Epithelial cell of proximal tubule (primary cell): ENCODE data around the gene GUCA2B. TPM values are rescaled to one million over a fixed set of nuclear protein-coding genes. Genes with fewer than 3 reads are reported as not detected.

Experiments used
- DNase-seq: peaks from one replicate; pipeline ENCODE4 v3.0.0-alpha.2; 2011; ENCODE audit warnings: low read depth
- H3K4me3 ChIP-seq: 2 replicates; pipeline ENCODE4 v1.5.1; 2011; ENCODE audit warnings: low read depth, mild to moderate bottlenecking, low read length
- total RNA-seq: library from RNA; depleted of rRNA; stranded (reverse); fragments of >200 nt; gene quantifications from 2 replicates; pipeline ENCODE4 v1.2.3, GENCODE V29; 2015
- TF ChIP-seq, protein P1 (sequence below): conservative IDR thresholded peaks from 2 replicates; pipeline ENCODE4 v1.5.1; 2012; ENCODE audit warnings: low read depth, mild to moderate bottlenecking, low read length

The GUCA2B gene
- total RNA-seq, 1 donor from 2014 or later: not detected

DNA sequence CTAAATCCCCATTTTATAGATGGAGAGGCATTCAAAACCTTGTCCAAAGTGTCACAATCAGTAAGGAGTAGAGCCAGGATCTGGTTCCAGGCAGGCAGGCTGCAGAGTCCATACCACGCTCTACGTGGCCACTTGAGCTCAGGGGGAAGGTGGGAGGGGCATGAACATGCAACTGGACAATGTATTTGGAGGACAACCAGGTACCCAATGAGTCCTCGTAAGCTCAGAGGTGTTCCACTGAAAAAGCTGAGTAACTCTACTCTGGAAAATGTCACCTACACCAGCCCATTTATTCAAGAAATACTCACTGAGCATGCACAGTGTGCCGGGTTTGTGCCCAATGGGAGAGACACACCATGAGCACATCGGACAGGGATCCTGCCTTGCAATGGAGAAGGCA lies 11.2 kb upstream of the GUCA2B start:
- no peak overlapping the region for H3K4me3 ChIP-seq
- DNase-seq: no peak
- TF ChIP-seq, protein P1, sequence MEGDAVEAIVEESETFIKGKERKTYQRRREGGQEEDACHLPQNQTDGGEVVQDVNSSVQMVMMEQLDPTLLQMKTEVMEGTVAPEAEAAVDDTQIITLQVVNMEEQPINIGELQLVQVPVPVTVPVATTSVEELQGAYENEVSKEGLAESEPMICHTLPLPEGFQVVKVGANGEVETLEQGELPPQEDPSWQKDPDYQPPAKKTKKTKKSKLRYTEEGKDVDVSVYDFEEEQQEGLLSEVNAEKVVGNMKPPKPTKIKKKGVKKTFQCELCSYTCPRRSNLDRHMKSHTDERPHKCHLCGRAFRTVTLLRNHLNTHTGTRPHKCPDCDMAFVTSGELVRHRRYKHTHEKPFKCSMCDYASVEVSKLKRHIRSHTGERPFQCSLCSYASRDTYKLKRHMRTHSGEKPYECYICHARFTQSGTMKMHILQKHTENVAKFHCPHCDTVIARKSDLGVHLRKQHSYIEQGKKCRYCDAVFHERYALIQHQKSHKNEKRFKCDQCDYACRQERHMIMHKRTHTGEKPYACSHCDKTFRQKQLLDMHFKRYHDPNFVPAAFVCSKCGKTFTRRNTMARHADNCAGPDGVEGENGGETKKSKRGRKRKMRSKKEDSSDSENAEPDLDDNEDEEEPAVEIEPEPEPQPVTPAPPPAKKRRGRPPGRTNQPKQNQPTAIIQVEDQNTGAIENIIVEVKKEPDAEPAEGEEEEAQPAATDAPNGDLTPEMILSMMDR: no peak

DNA sequence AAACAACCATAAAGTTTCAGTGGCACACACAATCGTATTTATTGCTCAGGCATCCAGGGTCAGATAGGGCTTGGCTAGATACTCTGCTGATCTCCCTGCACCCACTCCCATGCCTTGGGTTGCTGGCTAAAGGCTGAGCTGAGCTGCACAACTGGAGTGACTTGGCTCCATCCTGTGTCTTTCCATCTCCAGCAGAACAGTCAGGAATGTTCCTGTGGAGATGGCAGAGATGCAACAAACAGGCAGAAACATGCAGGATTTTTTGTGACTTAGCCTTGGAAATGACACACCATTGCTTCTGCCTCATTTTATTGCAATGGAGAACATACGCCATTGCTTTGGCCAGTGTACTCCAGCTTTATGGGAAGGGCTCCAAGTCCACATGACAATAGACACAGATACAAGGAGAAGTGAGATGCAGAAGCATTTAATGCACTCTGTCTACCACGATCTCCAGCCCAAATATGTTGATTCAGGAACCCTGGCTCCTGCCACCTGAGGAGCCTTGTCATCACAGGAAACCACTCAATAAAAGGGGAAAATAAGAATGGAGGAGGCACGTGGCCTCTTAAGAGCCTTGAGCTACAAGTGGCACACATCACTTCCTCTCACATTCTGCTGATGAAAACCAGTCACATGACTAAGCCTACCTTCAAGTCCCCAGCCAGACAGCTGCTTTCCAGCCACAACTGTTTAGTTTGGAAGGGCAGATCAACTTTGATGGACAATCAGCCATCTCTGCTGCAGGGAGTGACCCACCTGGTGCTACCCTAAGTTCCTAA lies 10.1 kb upstream of the GUCA2B start:
- no peak overlapping the region for H3K4me3 ChIP-seq
- DNase-seq: no peak
- TF ChIP-seq, protein P1: no peak

DNA sequence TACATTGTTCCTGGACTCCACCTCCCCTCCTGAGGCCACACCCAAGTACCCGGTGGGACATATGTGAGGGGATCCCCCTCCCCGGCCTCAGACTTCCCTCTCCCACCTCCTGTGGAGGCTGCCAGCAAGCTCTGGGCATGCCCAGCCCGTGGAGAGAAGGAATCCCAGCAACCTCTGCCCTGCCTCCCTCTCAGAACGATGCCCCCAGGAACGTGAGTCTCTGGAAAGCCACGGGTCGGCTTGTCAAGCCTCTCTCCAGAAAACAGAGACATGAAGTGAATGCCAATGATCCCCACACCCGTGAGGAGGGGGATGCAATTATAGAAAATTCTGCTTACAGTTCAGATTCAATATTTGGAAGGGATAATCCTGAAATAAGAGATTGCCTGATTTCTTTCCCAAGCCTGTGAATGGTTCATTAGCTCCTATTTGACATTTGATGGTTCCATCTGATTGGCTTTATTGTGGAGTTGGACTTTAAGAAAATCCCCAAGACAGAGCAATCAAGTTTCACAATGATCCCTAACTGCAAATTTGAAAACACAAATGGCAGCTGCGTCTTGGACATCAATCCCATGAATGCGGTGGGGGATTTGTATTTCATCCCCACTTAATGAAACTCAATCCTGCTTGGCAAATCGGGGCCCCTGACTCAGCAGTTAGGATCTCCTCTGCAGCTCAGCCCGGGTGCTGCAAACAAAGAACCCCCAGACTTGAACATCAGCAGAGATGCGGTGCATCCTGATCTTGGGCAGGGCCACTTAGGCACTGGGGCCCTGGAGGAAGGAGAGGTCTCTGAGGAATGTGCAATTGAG lies 9.1 kb upstream of the GUCA2B start:
- TF ChIP-seq, protein P1: no peak
- DNase-seq: no peak
- no peak overlapping the region for H3K4me3 ChIP-seq

DNA sequence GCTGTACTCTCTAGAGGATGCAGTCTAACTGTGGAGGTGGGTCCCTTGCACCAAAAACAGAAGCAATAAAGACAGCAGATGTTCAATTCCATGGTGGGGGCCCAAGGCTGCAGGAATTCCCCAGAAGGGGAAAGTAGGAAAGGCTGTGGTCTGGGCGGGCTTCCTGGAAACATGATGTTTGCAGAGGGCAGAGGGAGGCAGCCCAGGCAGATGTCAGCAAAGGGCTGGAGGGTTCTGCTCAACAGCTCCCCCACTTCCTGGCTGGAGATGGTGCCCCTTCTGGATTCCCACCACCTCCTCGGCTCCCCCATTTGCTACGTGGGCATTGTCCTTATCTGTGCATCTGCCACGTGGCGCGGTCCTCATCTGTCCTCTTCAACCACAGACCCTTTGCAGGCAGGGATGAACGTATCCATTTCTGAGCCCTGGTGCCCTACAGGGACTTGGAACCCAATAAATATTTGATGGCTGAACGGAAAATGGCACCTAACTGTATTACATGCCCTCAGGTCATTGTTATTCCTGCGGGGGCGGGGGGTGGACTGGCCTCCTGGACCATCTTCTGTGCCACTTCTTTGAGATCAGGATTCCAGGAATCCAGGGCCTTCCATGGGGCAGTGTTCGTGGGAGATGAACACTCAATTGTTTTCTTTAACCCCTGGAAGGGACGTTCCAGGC lies 8.4 kb upstream of the GUCA2B start:
- DNase-seq: no peak
- TF ChIP-seq, protein P1: no peak

DNA sequence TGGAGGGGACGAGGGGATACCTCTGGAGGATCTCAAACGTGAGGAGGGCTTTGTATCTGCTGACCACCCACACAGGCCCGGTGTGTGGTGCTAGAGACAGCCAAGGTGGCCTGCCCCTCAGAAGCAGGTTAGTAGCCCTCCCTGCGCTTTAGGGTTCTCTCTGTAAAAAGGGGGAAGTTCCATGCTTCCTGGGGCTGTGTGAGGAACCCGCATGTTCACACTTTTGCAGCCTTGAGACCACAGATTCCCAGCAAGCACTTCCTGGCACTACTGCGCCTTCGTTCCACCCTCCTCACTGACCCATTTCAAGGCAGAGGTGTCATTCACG lies 7.9 kb upstream of the GUCA2B start:
- no peak overlapping the region for H3K4me3 ChIP-seq
- TF ChIP-seq, protein P1: no peak
- DNase-seq: no peak

More for the DNA sequence above, 8.4 kb upstream of the GUCA2B start:
- no peak overlapping the region for H3K4me3 ChIP-seq

DNA sequence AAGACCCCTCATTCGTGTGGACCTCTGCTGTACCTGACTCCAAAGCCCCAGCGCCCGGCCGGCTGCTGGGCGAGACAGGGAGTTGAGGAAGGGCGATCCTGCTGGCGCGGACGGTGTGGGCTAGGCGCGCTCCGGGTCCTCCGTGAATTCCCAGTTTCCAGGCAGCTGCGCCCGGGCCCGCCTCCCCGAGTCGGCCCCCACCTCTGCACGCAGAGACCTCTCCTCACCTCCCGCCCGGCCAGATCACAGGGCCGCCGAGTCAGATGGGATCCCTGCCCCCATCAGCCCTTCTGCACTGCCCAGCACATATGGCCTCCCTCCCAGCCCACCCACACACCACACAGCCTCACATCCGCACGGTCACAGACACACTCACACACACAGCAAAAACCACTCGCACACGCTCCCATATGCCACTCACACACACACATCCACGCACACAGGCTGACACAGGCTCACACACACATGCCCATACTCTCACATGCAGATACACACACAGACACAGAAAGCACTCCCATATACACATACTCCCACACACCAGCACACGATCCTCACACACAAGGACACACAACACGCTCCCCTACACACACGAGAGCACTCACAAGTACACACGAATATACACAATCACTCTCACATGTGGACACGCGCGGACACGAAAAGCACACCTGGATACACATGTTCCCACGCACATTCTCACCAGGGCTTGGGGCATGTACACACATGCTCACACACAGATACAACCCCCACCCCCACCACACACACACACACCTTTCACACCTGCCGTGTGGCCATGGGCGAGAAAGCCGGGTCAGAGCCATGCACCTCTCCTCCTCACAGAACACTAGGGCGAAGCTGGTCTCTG lies 7.2 kb upstream of the GUCA2B start:
- no peak for DNase-seq

More for the DNA sequence above, 7.2 kb upstream of the GUCA2B start:
- TF ChIP-seq, protein P1: no peak
- H3K4me3 ChIP-seq: no peak overlapping the region
